HepG2 (cell line): ENCODE results near the gene IL16. TPM values are rescaled to one million over a fixed set of nuclear protein-coding genes. Genes with fewer than 3 reads are reported as not detected.

Source experiments
- ADNP ChIP-seq: sonication (generic); formaldehyde crosslinking; IDR thresholded peaks from 2 replicates; pipeline ENCODE4 v1.4.0; 2020; ENCODE audit warnings: missing genetic modification reagents
- CC2D1A ChIP-seq: sonication (generic); formaldehyde crosslinking; IDR thresholded peaks from 2 replicates; pipeline ENCODE4 v1.8.1; 2023; ENCODE audit warnings: mild to moderate bottlenecking, missing genetic modification reagents
- CEBPB ChIP-seq: IDR thresholded peaks from 2 replicates; pipeline ENCODE4 v1.6.1; 2011; ENCODE audit warnings: low read depth, low read length, improper control_type of control experiment, borderline replicate concordance
- EZH2 ChIP-seq: conservative IDR thresholded peaks from 2 replicates; pipeline ENCODE4 v1.6.1; 2012; ENCODE audit warnings: mild to moderate bottlenecking, low read depth, low read length, moderate library complexity
- FOSL2 ChIP-seq: sonication (generic); formaldehyde crosslinking; IDR thresholded peaks from 2 replicates; pipeline ENCODE4 v1.4.0; 2020; ENCODE audit warnings: missing genetic modification reagents
- GATA4 ChIP-seq: sonication (generic); IDR thresholded peaks from 2 replicates; pipeline ENCODE4 v1.6.1; 2016; ENCODE audit warnings: antibody characterized with exemption, low read depth, borderline replicate concordance
- HOXA5 ChIP-seq: sonication (generic); formaldehyde crosslinking; IDR thresholded peaks from 2 replicates; pipeline ENCODE4 v1.4.0; 2020; ENCODE audit warnings: missing genetic modification reagents
- IRX3 ChIP-seq: sonication (generic); formaldehyde crosslinking; IDR thresholded peaks from 2 replicates; pipeline ENCODE4 v1.8.1; 2023; ENCODE audit warnings: mild to moderate bottlenecking, low read depth, missing genetic modification reagents, borderline replicate concordance
- KDM5B ChIP-seq: sonication (generic); formaldehyde crosslinking; IDR thresholded peaks from 2 replicates; pipeline ENCODE4 v1.4.0; 2020; ENCODE audit warnings: missing genetic modification reagents, mild to moderate bottlenecking, borderline replicate concordance
- MEF2D ChIP-seq: sonication (generic); formaldehyde crosslinking; IDR thresholded peaks from 2 replicates; pipeline ENCODE4 v1.5.1; 2020; ENCODE audit warnings: mild to moderate bottlenecking, missing genetic modification reagents
- NAIF1 ChIP-seq: sonication (generic); formaldehyde crosslinking; IDR thresholded peaks from 2 replicates; pipeline ENCODE4 v1.5.0; 2020; ENCODE audit warnings: mild to moderate bottlenecking, missing genetic modification reagents, borderline replicate concordance
- PHF5A ChIP-seq: IDR thresholded peaks from one replicate; pipeline ENCODE4 v1.6.1; 2018; ENCODE audit warnings: low read depth, missing genetic modification reagents; ENCODE audit not compliant: unreplicated experiment
- RBFOX2 ChIP-seq: fragments of 200-400 bp; formaldehyde crosslinking; IDR thresholded peaks from 2 replicates; pipeline ENCODE4 v1.6.1; 2017; ENCODE audit warnings: low read depth, mild to moderate bottlenecking, low read length
- SRY ChIP-seq: sonication (generic); formaldehyde crosslinking; IDR thresholded peaks from 2 replicates; pipeline ENCODE4 v1.8.0; 2022; ENCODE audit warnings: mild to moderate bottlenecking, missing genetic modification reagents
- STAG1 ChIP-seq: sonication (generic); formaldehyde crosslinking; IDR thresholded peaks from 2 replicates; pipeline ENCODE4 v1.4.0; 2020; ENCODE audit warnings: missing genetic modification reagents
- ZNF382 ChIP-seq: sonication (generic); formaldehyde crosslinking; IDR thresholded peaks from 2 replicates; pipeline ENCODE4 v1.5.0; 2020; ENCODE audit warnings: missing genetic modification reagents, mild to moderate bottlenecking, borderline replicate concordance
- ZNF460 ChIP-seq: sonication (generic); formaldehyde crosslinking; IDR thresholded peaks from 2 replicates; pipeline ENCODE4 v1.5.1; 2020; ENCODE audit warnings: missing genetic modification reagents, mild to moderate bottlenecking, borderline replicate concordance
- ZNF562 ChIP-seq: sonication (generic); formaldehyde crosslinking; IDR thresholded peaks from 2 replicates; pipeline ENCODE4 v1.8.0; 2022; ENCODE audit warnings: missing genetic modification reagents, borderline replicate concordance
- ZNF572 ChIP-seq: sonication (generic); formaldehyde crosslinking; IDR thresholded peaks from 2 replicates; pipeline ENCODE4 v1.5.1; 2020; ENCODE audit warnings: mild to moderate bottlenecking, missing genetic modification reagents
- ZNF816 ChIP-seq: sonication (generic); formaldehyde crosslinking; IDR thresholded peaks from 2 replicates; pipeline ENCODE4 v1.8.0; 2022; ENCODE audit warnings: missing genetic modification reagents, mild to moderate bottlenecking, borderline replicate concordance
- polyA plus RNA-seq, 8 experiments: library from polyadenylated mRNA; depleted of rRNA in 3 of 8; stranded (reverse) in 7 of 8; unstranded in 1 of 8; fragments of >200 nt; fragmentation: Illumina TruSeq in 4 of 8; extraction: Trizol in 4 of 8; gene quantifications; 2 replicates each; pipeline versions ENCODE4 v1.2.1 to v1.2.3, GENCODE V29; 2011 to 2016; ENCODE audit warnings: low read depth in 4 of 8, missing spikeins in 1 of 8, mixed read lengths in 1 of 8; ENCODE audit not compliant: insufficient read depth in 1 of 8
- total RNA-seq, 5 experiments: library from RNA; depleted of rRNA; stranded (reverse); fragments of >200 nt; fragmentation: Illumina TruSeq; extraction: Trizol; gene quantifications; 2 replicates each; pipeline ENCODE4 v1.2.3, GENCODE V29; 2016; ENCODE audit warnings: low read depth in 1 of 5
- TF ChIP-seq, protein P1 (sequence below): sonication (generic); formaldehyde crosslinking; IDR thresholded peaks from 2 replicates; pipeline ENCODE4 v1.5.0; 2020; ENCODE audit warnings: mild to moderate bottlenecking, missing genetic modification reagents, moderate library complexity
- TF ChIP-seq, protein P2 (sequence below): sonication (generic); formaldehyde crosslinking; IDR thresholded peaks from 2 replicates; pipeline ENCODE4 v1.5.0; 2020; ENCODE audit warnings: mild to moderate bottlenecking, missing genetic modification reagents, borderline replicate concordance
- TF ChIP-seq, protein P3 (sequence below): IDR thresholded peaks from 2 replicates; pipeline ENCODE4 v1.6.1; 2016; ENCODE audit warnings: missing genetic modification reagents, missing compliant biosample characterization
- TF ChIP-seq, protein P4 (sequence below): sonication (generic); formaldehyde crosslinking; IDR thresholded peaks from 2 replicates; pipeline ENCODE4 v1.5.0; 2020; ENCODE audit warnings: missing genetic modification reagents
- TF ChIP-seq, protein P5 (sequence below): sonication (generic); formaldehyde crosslinking; IDR thresholded peaks from 2 replicates; pipeline ENCODE4 v1.5.0; 2020; ENCODE audit warnings: missing genetic modification reagents

Gene IL16
- total and polyA plus RNA-seq, 2 of the 13 experiments (the other 11 are each of a cell fraction or from before 2014, with no cell fraction given): 0.03 TPM; not detected in 1

DNA sequence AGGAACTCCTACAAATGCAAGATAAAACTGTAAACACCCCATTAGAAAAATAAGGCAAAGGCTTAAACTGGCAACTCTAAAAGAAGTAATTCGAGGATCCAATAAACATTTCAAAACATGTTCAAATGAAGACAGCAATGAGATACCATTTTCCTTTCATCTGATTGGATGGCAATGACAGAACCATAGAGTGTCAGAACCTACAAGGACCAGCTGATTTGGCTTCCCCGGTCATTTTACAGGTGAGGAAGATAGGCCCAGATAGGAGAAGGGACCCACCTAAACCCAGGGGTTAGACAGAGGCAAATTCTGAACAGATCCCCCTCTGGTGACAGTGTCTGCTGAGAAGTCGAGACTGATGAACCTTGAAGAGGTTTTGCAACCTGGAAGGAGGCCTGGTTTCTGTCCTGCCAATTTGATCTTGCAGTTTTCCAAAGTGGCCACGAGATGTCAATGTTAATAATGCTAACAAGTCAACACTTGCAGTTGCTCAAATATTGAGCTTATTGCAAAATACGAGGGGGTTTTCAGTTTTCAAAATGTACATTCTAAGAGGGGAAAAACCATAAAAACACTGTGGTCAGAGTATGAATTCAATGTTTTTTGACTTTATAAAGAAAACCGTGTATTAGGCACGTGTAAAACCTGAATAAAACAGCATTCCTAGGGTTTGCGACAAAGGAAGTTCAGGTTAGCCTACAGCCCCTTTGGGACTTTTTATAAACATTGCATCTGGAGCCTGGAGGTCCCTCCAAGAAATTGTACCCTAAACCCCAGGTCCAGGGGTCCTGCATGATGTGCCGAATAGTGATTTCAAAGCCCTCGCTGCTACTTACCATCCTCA, 41.1 kb upstream of the IL16 start (continued):
- TF ChIP-seq, protein P1, sequence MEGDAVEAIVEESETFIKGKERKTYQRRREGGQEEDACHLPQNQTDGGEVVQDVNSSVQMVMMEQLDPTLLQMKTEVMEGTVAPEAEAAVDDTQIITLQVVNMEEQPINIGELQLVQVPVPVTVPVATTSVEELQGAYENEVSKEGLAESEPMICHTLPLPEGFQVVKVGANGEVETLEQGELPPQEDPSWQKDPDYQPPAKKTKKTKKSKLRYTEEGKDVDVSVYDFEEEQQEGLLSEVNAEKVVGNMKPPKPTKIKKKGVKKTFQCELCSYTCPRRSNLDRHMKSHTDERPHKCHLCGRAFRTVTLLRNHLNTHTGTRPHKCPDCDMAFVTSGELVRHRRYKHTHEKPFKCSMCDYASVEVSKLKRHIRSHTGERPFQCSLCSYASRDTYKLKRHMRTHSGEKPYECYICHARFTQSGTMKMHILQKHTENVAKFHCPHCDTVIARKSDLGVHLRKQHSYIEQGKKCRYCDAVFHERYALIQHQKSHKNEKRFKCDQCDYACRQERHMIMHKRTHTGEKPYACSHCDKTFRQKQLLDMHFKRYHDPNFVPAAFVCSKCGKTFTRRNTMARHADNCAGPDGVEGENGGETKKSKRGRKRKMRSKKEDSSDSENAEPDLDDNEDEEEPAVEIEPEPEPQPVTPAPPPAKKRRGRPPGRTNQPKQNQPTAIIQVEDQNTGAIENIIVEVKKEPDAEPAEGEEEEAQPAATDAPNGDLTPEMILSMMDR (CRISPR knock-in tag): peak; percentile 62
- TF ChIP-seq ZNF382 (CRISPR knock-in tag) (no peak), ZNF816 (CRISPR knock-in tag) (no peak), ZNF460 (no peak), PHF5A (CRISPR knock-in tag) (no peak), STAG1 (peak; percentile 35), ZNF572 (CRISPR knock-in tag) (no peak), IRX3 (CRISPR knock-in tag) (no peak), HOXA5 (CRISPR knock-in tag) (no peak), ZNF562 (CRISPR knock-in tag) (no peak), CC2D1A (CRISPR knock-in tag) (no peak), MEF2D (no peak), EZH2 (no peak), KDM5B (CRISPR knock-in tag) (no peak), CEBPB (peak; percentile 89), FOSL2 (CRISPR knock-in tag) (no peak), RBFOX2 (no peak), ADNP (no peak), SRY (no peak), GATA4 (no peak), NAIF1 (CRISPR knock-in tag) (no peak)
- TF ChIP-seq, protein P2, sequence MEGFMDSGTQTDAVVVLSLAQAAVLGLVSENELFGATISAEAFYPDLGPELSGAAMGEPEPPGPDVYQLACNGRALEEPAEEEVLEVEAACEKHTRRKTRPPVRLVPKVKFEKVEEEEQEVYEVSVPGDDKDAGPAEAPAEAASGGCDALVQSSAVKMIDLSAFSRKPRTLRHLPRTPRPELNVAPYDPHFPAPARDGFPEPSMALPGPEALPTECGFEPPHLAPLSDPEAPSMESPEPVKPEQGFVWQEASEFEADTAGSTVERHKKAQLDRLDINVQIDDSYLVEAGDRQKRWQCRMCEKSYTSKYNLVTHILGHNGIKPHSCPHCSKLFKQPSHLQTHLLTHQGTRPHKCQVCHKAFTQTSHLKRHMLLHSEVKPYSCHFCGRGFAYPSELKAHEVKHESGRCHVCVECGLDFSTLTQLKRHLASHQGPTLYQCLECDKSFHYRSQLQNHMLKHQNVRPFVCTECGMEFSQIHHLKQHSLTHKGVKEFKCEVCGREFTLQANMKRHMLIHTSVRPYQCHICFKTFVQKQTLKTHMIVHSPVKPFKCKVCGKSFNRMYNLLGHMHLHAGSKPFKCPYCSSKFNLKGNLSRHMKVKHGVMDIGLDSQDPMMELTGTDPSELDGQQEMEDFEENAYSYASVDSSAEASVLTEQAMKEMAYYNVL (CRISPR knock-in tag): no peak
- TF ChIP-seq, protein P3, sequence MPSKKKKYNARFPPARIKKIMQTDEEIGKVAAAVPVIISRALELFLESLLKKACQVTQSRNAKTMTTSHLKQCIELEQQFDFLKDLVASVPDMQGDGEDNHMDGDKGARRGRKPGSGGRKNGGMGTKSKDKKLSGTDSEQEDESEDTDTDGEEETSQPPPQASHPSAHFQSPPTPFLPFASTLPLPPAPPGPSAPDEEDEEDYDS (CRISPR knock-in tag): no peak
- TF ChIP-seq, protein P4, sequence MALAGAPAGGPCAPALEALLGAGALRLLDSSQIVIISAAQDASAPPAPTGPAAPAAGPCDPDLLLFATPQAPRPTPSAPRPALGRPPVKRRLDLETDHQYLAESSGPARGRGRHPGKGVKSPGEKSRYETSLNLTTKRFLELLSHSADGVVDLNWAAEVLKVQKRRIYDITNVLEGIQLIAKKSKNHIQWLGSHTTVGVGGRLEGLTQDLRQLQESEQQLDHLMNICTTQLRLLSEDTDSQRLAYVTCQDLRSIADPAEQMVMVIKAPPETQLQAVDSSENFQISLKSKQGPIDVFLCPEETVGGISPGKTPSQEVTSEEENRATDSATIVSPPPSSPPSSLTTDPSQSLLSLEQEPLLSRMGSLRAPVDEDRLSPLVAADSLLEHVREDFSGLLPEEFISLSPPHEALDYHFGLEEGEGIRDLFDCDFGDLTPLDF (CRISPR knock-in tag): no peak
- TF ChIP-seq, protein P5, sequence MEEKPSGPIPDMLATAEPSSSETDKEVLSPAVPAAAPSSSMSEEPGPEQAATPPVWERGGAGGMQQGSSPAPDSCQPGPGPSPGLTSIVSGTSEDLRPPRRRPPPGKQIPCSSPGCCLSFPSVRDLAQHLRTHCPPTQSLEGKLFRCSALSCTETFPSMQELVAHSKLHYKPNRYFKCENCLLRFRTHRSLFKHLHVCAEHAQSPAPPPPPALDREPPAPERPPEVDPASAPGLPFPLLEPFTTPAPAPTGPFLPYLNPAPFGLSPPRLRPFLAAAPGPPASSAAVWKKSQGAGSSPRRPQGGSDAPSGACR (CRISPR knock-in tag): no peak
